Heart left ventricle (tissue), 16 donors: ENCODE measurements around the gene DDHD1. TPM values are rescaled to one million over a fixed set of nuclear protein-coding genes. Genes with fewer than 3 reads are reported as not detected.

ENCODE experiments used
- ATAC-seq, 4 donors: fragments of 200-7000 bp; cut with Tn5 transposase; one replicate each; pipeline ENCODE4 v1.9.1; 2020 to 2022; ENCODE audit warnings: moderate library complexity in 4 of 4, mild to moderate bottlenecking in 3 of 4, moderate number of reproducible peaks in 1 of 4
- DNase-seq, 5 donors: peaks; one replicate each; pipeline ENCODE4 v3.0.0-alpha.2; 2020
- H3K27ac ChIP-seq, 12 donors: fragments of 200-600 bp; sonication (generic) in 4 of 12; one replicate each; pipeline versions ENCODE4 v1.5.0 to v1.8.0; 2016 to 2022; ENCODE audit warnings: mild to moderate bottlenecking in 2 of 12
- H3K27me3 ChIP-seq, 9 donors: fragments of 200-600 bp; sonication (generic) in 2 of 9; one replicate each; pipeline versions ENCODE4 v1.5.1 to v1.8.0; 2016 to 2022; ENCODE audit warnings: mild to moderate bottlenecking in 3 of 9
- H3K36me3 ChIP-seq, 9 donors: fragments of 200-600 bp; sonication (generic) in 2 of 9; one replicate each; pipeline versions ENCODE4 v1.5.0 to v1.8.0; 2018 to 2022; ENCODE audit warnings: mild to moderate bottlenecking in 2 of 9
- H3K4me1 ChIP-seq, 12 donors: fragments of 200-600 bp; sonication (generic) in 4 of 12; one replicate each; pipeline versions ENCODE4 v1.5.0 to v1.8.0; 2016 to 2022; ENCODE audit warnings: mild to moderate bottlenecking in 3 of 12
- H3K4me3 ChIP-seq, 12 donors: fragments of 200-600 bp; sonication (generic) in 4 of 12; one replicate each; pipeline versions ENCODE4 v1.5.0 to v1.8.0; 2017 to 2022; ENCODE audit warnings: mild to moderate bottlenecking in 9 of 12, moderate library complexity in 4 of 12
- H3K9me3 ChIP-seq, 12 donors: fragments of 200-600 bp; sonication (generic) in 4 of 12; one replicate each; pipeline versions ENCODE4 v1.5.0 to v1.8.0; 2016 to 2022; ENCODE audit warnings: mild to moderate bottlenecking in 1 of 12
- CTCF ChIP-seq, 12 donors: fragments of 200-600 bp; sonication (generic) in 4 of 12; IDR thresholded peaks; one replicate each; pipeline versions ENCODE4 v1.5.0 to v1.8.0; 2018 to 2022; ENCODE audit warnings: antibody characterized with exemption in 12 of 12, mild to moderate bottlenecking in 5 of 12
- POLR2A ChIP-seq, 2 donors: fragments of 450-650 bp; IDR thresholded peaks; one replicate each; pipeline ENCODE4 v1.6.1; 2017; ENCODE audit warnings: antibody characterized with exemption in 2 of 2, mild to moderate bottlenecking in 2 of 2, moderate library complexity in 2 of 2
- WGBS, 4 donors: extraction: QIAGEN DNeasy Blood & Tissue Kit in 2 of 4; methylation state at CpG; one replicate each; pipeline versions ENCODE4 v1.1.5 to v1.1.7; 2013 to 2018; 5-methylcytosine and 5-hydroxymethylcytosine counted together
- intact Hi-C, 10 donors: fragments of 100-400 bp; cut with DNase I; formaldehyde crosslinking; loops; one replicate each; pipeline versions ENCODE4 v1.11.1 to v1.14.2; 2022
- polyA plus RNA-seq, 2 donors: library from polyadenylated mRNA; stranded (reverse); fragments of 200-250 nt; gene quantifications; one replicate each; pipeline ENCODE4 v1.2.3, GENCODE V29; 2013
- total RNA-seq, 9 donors: library from RNA; depleted of rRNA in 2 of 9; stranded (reverse); fragments of >200 nt in 2 of 9; fragmentation: NEBNext Ultra II Directional in 3 of 9; extraction: Animal tissue kit (Norgen Biotek cat#: 25700) in 3 of 9; gene quantifications; one replicate each; pipeline versions ENCODE4 v1.1.0 to v1.2.4, GENCODE V29; 2016 to 2023
- donor health status: ischemic (EF 13 %, LVEDD 7.1; RV severe dilation, severe dysfunction).
- donor health status: healthy with polysubstance abuse.
- donor health status: DM: no; HTN: yes; CAD: no.
- donor health status: DM: no; HTN: no; CAD: no.
- donor health status: ischemic (EF 25% LVEDD 6.9; RV normal size, moderate dysfunction).
- donor health status: ischemic (EF 25% LVEDD 5.7; RV mildly dilated, moderate dysfunction).
- donor health status: healthy.
- donor health status: DM: yes; HTN: yes; CAD: no.
- donor health status: ischemic (EF 35%, LVEDD 5.7; RV mildly dilated, moderate dysfunction).
- donor health status: nonischemic (EF 11% LVEDD 7.7; RV severe dilation, severe dysfunction).
- donor health status: DM: yes; HTN: yes; CAD: no.
- donor health status: PGD.
- donor health status: ischemic (EF 29% LVEDD 5.4; RV normal size, mild dysfunction).
- donor health status: nonischemic (EF 23%, LVEDD 6.1; RV moderate dilation, normal function).

Gene DDHD1
- total and polyA plus RNA-seq, 11 donors: 3.5 to 12.1 (median 7.0) TPM

- no peaks in the 10 kb centered on the region for H3K4me1 ChIP-seq
- no peak overlapping the region for H3K4me3 ChIP-seq
- H3K36me3 ChIP-seq: no peaks in the 10 kb centered on the region
- intact Hi-C loops: no loop called here
- TF ChIP-seq POLR2A (IDR thresholded peaks at IDR 0.05) (no peak), CTCF (IDR thresholded peaks at IDR 0.05) (no peak)
- DNase-seq: no peak
- no peaks in the 10 kb centered on the region for H3K9me3 ChIP-seq
- WGBS, 4 donors: 63 to 87% (median 74%) methylated on average over 3 of the region's 3 CpGs
- H3K27ac ChIP-seq: no peak overlapping the region
- H3K27me3 ChIP-seq: no peaks in the 10 kb centered on the region
- ATAC-seq: no peak
Observed at GRCh38 chr14:52987514-52987913, 165.6 kb downstream of the DDHD1 start.

- TF ChIP-seq POLR2A (IDR thresholded peaks at IDR 0.05) (no peak), CTCF (IDR thresholded peaks at IDR 0.05) (no peak)
- H3K36me3 ChIP-seq: no peaks in the 10 kb centered on the region
- no peaks in the 10 kb centered on the region for H3K9me3 ChIP-seq
- no peaks in the 10 kb centered on the region for H3K4me1 ChIP-seq
- WGBS, 4 donors: 32 to 94% (median 66%) methylated on average over 2 of the region's 2 CpGs
- intact Hi-C loops: no loop called here
- H3K27me3 ChIP-seq: no peaks in the 10 kb centered on the region
- H3K4me3 ChIP-seq: no peak overlapping the region
- ATAC-seq: no peak
- H3K27ac ChIP-seq: no peak overlapping the region
- DNase-seq: no peak
Observed at GRCh38 chr14:52987042-52987441, 166.1 kb downstream of the DDHD1 start.

Other genes starting within 250 kb of the DDHD1 start
- 100 to 1,000 TPM in 6 of 9 donors, 10 to 100 TPM in 3; 87.4 to 158 (median 104) TPM for gene FERMT2, start 202.3 kb downstream of the DDHD1 start, total RNA-seq
- 100 to 1,000 TPM in 1 of 2 donors, 10 to 100 TPM in 1; 31.2 to 104 TPM for gene FERMT2, start 202.3 kb downstream of the DDHD1 start, polyA plus RNA-seq